Measurements from ENCODE around the gene KRTAP9-3. TPM values are rescaled to one million over a fixed set of nuclear protein-coding genes. Genes with fewer than 3 reads are reported as not detected.
A peak's percentile ranks its signal among the peaks of the same experiment; 100 is the strongest.
"Not testable (repeated sequence)": the region's sequence is repeated elsewhere in the genome, so short reads cannot be mapped to it uniquely, and the experiment has no call there.

Gene KRTAP9-3
- total and polyA plus RNA-seq, 5 experiments from 2014 or later, result not detected

DNA sequence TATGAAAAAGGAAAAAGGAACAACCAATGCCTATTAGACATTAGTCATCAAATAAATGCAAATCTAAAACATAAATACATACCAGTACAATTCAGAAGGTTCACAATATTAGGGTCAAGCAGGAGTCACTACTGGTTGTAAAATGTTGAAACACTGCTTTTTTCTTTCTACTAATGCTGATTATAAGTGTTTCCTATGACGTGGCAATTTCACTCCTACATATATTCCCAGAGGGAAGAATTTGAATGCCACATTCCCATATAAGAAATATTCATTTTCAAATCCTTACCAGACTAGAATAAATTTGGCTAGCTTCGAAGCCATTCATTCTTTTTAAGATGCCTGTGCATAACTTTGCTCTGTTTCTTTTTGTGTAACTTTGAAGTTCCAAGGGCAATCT, 8.4 kb upstream of the KRTAP9-3 start:
- H3K4me3 Mint-ChIP-seq, result no peak overlapping the region
- ATAC-seq (no peak), DNase-seq (no peak)
- H3K4me1 Mint-ChIP-seq, result peaks cover 0 to 11% (median 1%) of the 10 kb centered on the region in 4 donors
- peaks cover 0 to 8% (median 3%) of the 10 kb centered on the region in 5 donors for H3K27me3 Mint-ChIP-seq
- POLR2A ChIA-PET, result no interaction called here
- H3K9me3 Mint-ChIP-seq, result peaks cover 0 to 15% (median 6%) of the 10 kb centered on the region in 9 donors
- H3K36me3 Mint-ChIP-seq, result peaks cover 0 to 4% (median 4%) of the 10 kb centered on the region in 3 donors
- no peak overlapping the region for H3K27ac Mint-ChIP-seq

DNA sequence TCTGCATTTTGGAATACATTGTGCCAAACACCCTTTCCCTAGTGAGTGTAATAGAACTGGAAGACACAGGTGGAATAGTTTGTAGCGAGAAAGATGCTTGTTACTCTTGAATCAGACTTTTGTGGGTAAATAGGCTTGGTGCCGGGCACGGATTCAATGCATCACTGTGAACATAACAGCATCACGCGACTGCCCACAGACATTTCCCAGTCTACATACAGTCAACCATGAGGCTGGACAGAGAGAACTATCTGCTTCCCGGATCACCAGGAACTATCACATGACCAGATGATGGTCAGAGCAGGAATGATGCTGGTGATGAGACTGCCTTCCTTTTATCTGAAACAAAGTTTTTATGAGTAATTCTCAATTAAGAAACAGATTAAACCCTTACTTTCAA, 6.2 kb upstream of the KRTAP9-3 start:
- POLR2A ChIA-PET, result no interaction called here
- Mint-ChIP-seq H3K27me3 (peaks cover 0 to 8% (median 3%) of the 10 kb centered on the region in 5 donors), H3K36me3 (no peaks in the 10 kb centered on the region), H3K27ac (peak overlapping the region in 1 of 10 donors; percentile 27), H3K4me3 (no peak overlapping the region), H3K9me3 (peaks cover 0 to 9% (median 0%) of the 10 kb centered on the region in 9 donors), H3K4me1 (peaks cover 4 to 27% (median 10%) of the 10 kb centered on the region in 4 donors)
- DNase-seq, result no peak
- ATAC-seq, result no peak

DNA sequence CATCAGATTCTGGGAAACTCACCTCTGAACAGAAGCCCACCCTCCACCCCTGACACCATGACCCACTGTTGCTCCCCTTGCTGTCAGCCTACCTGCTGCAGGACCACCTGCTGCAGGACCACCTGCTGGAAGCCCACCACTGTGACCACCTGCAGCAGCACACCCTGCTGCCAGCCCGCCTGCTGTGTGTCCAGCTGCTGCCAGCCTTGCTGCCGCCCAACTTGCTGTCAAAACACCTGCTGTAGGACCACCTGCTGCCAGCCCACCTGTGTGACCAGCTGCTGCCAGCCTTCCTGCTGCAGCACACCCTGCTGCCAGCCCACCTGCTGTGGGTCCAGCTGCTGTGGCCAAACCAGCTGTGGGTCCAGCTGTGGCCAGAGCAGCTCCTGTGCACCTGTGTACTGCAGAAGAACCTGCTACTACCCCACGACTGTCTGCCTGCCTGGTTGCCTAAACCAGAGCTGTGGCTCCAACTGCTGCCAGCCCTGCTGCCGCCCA, 5.6 kb upstream of the KRTAP9-3 start, which contains the start of gene KRTAP9-2:
TSS of gene KRTAP9-2 (plus strand) at position 51 of the 498 bp plus-strand sequence. CDS start at position 58, 7 bp downstream.
- Mint-ChIP-seq H3K27ac (peak within 1 kb of the TSS in 1 of 10 donors; percentile 27), H3K4me1 (peaks cover 4 to 23% (median 9%) of the 10 kb centered on the region in 4 donors)
- H3K9me3 Mint-ChIP-seq, POLR2A ChIA-PET, ATAC-seq, DNase-seq, H3K36me3 Mint-ChIP-seq, H3K27me3 Mint-ChIP-seq, H3K4me3 Mint-ChIP-seq: not testable (repeated sequence)

DNA sequence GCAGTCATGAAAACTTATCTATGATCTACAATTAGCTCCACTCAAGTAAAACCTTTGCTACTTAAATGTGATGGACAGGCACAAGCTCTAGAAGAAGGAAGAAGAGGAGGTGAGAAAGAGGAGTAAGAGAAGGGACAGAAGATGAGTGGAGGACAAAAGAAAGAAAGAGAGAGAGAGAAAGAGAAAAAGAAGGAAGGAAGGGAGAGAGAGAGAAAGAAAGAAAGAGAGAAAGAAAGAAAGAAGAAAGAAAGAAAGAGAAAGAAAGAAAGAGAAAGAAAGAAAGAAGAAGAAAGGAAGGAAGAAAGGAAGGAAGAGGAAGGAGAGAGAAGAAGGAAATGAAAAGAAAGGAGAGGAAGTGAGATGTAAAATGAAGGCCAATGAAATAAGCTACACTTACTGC, 2.2 kb upstream of the KRTAP9-3 start:
- Mint-ChIP-seq H3K9me3 (peaks cover 0 to 9% (median 0%) of the 10 kb centered on the region in 9 donors), H3K4me1 (peaks cover 4 to 16% (median 10%) of the 10 kb centered on the region in 4 donors), H3K27me3 (peaks cover 0 to 7% (median 4%) of the 10 kb centered on the region in 5 donors), H3K36me3 (no peaks in the 10 kb centered on the region), H3K4me3 (no peak overlapping the region), H3K27ac (peak overlapping the region in 4 of 10 donors; percentile 10 to 52 (median 28))
- DNase-seq (no peak), ATAC-seq (no peak)
- POLR2A ChIA-PET, result no interaction called here

DNA sequence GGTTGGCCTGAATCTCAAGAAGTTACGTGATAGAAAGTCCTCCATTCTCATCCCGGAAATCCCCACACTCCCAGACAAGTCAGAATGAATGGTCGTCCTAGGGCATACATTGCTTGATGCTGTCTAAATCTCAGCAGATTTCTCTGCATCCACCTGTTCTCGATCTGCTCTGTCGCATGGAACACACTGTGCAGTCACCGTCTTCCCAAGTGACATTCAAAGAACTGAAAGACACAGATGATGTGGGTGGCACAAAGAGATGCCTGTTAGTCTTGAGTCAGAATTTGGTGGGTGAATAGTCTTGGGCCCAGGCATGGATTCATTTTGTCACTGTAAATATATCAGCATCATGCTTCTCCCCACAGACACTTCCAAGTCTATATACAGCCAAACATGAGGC, 518 bp upstream of the KRTAP9-3 start:
- H3K27ac Mint-ChIP-seq, result peak overlapping the region in 2 of 10 donors; percentile 35 to 41
- peaks cover 3 to 10% (median 5%) of the 10 kb centered on the region in 5 donors for H3K27me3 Mint-ChIP-seq
- POLR2A ChIA-PET, result no interaction called here
- H3K4me1 Mint-ChIP-seq, result peaks cover 4 to 16% (median 11%) of the 10 kb centered on the region in 4 donors
- H3K9me3 Mint-ChIP-seq, result peaks cover 0 to 9% (median 0%) of the 10 kb centered on the region in 9 donors
- H3K36me3 Mint-ChIP-seq, result no peaks in the 10 kb centered on the region
- ATAC-seq (no peak), DNase-seq (no peak)
- H3K4me3 Mint-ChIP-seq, result no peak overlapping the region

DNA sequence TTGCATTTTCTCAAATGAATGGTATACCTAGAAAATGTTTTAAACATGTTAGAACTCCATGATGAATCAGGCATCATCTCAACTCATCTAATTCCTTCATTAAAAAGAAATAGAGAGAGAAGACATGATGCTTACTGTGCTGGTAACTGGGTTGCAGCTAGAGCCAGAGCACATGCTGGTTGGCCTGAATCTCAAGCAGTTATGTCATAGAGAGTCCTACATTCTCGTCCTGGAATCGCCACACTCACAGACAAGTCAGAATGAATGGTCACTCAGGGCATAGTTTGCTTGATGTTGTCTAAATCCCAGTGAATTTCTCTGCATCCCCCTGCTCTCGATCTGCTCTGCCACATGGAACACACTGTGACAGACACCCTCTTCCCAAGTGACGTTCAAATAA, 4.9 kb downstream of the KRTAP9-3 start:
- POLR2A ChIA-PET, H3K27ac Mint-ChIP-seq, H3K4me1 Mint-ChIP-seq, H3K4me3 Mint-ChIP-seq, ATAC-seq, H3K36me3 Mint-ChIP-seq, DNase-seq, H3K27me3 Mint-ChIP-seq: not testable (repeated sequence)
- peaks cover 0 to 10% (median 3%) of the 10 kb centered on the region in 9 donors for H3K9me3 Mint-ChIP-seq

DNA sequence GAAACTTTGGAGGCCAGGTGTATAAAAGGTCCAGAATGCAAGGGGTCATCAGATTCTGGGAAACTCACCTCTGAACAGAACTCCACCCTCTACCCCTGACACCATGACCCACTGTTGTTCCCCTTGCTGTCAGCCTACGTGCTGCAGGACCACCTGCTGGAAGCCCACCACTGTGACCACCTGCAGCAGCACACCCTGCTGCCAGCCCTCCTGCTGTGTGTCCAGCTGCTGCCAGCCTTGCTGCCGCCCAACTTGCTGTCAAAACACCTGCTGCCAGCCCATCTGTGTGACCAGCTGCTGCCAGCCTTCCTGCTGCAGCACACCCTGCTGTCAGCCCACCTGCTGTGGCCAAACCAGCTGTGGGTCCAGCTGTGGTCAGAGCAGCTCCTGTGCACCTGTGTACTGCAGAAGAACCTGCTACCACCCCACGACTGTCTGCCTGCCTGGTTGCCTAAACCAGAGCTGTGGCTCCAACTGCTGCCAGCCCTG, 5.7 kb downstream of the KRTAP9-3 start, which contains the start of gene KRTAP9-8:
TSS of gene KRTAP9-8 (plus strand) at position 51 of the 489 bp plus-strand sequence. CDS start at position 104, 53 bp downstream.
- DNase-seq, POLR2A ChIA-PET, H3K27me3 Mint-ChIP-seq, H3K4me1 Mint-ChIP-seq, H3K4me3 Mint-ChIP-seq, ATAC-seq, H3K36me3 Mint-ChIP-seq: not testable (repeated sequence)
- Mint-ChIP-seq H3K27ac (peak within 1 kb of the TSS in 1 of 10 donors; percentile 33), H3K9me3 (peaks cover 0 to 19% (median 4%) of the 10 kb centered on the region in 9 donors)

DNA sequence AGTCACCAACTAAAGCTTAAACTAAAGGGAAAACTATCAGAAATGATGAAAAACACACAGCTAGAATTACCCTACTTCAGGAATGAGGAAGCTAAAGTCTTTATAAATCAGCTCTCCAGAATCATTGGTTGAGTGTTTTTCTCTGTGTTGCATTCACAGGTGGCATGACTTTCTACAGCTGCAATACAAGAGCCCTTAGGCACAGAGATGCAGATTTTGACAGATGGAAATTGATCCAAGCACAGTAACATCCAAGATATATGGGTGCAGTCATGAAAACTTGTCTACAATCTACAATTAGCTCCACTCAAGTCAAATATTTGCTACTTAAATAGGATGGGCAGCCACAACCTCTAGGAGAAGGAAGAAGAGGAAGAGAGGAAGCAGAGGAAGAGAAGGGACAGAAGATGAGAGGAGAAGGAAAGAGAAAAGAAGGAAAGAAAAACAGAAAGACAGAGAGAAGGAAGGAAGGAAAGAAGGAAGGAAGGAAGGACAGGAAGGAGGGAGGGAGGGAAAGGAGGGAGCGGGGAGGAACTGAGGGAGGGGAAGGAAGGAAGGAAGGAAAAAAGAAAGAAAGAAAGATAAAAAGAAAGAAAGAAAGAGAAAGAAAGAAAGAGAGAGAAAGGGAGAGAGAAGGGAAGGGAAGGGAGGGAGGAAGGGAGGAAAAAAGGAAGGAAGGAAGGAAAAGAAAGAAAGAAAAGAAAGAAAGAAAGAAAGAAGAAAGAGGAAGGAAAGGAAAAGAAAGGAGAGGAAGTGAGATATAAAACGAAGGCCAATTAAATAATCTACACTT, 14.9 kb downstream of the KRTAP9-3 start:
- Mint-ChIP-seq H3K27ac (peak overlapping the region in 1 of 10 donors; percentile 64), H3K4me1 (peaks cover 2 to 14% (median 11%) of the 10 kb centered on the region in 4 donors)
- H3K27me3 Mint-ChIP-seq, H3K4me3 Mint-ChIP-seq, H3K9me3 Mint-ChIP-seq, ATAC-seq, DNase-seq, H3K36me3 Mint-ChIP-seq, POLR2A ChIA-PET: not testable (repeated sequence)

DNA sequence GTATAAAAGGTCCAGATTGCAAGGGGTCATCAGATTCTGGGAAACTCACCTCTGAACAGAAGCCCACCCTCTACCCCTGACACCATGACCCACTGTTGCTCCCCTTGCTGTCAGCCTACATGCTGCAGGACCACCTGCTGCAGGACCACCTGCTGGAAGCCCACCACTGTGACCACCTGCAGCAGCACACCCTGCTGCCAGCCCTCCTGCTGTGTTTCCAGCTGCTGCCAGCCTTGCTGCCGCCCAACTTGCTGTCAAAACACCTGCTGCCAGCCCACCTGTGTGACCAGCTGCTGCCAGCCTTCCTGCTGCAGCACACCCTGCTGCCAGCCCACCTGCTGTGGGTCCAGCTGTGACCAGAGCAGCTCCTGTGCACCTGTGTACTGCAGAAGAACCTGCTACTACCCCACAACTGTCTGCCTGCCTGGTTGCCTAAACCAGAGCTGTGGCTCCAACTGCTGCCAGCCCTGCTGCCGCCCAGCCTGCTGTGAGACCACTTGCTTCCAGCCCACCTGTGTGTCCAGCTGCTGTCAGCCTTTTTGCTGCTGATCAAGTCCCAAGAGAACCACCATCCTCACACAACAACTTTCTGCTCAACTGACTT, 17.5 kb downstream of the KRTAP9-3 start, which contains the start of gene KRTAP9-4:
TSS of gene KRTAP9-4 (plus strand) at position 51 of the 604 bp plus-strand sequence. CDS start at position 85, 34 bp downstream.
- H3K27me3 Mint-ChIP-seq, H3K4me3 Mint-ChIP-seq, H3K9me3 Mint-ChIP-seq, POLR2A ChIA-PET, ATAC-seq, DNase-seq, H3K36me3 Mint-ChIP-seq: not testable (repeated sequence)
- Mint-ChIP-seq H3K27ac (peak within 1 kb of the TSS in 2 of 10 donors; percentile 13 to 37), H3K4me1 (peaks cover 5 to 25% (median 13%) of the 10 kb centered on the region in 4 donors)

DNA sequence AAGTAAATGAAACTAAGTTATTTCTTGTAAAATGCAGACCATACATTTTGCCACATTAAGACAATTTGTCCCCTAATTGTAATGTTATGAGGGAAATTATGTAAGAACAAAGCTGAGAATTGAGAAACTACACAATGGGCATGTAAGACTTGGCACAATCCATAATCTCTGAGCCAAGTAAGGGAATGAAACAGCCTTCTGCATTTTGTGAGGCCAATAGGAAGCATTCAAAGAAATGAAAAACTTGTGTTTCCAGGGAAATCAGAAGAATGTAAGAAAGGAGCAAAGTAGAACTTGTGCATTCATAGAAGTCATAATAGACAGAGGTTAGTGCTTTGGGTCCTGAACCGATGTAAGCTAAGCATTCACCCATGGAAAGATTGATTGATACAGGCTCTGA, 19.0 kb downstream of the KRTAP9-3 start:
- no peak for DNase-seq
- Mint-ChIP-seq H3K4me1 (peaks cover 5 to 25% (median 13%) of the 10 kb centered on the region in 4 donors), H3K36me3 (no peaks in the 10 kb centered on the region)

DNA sequence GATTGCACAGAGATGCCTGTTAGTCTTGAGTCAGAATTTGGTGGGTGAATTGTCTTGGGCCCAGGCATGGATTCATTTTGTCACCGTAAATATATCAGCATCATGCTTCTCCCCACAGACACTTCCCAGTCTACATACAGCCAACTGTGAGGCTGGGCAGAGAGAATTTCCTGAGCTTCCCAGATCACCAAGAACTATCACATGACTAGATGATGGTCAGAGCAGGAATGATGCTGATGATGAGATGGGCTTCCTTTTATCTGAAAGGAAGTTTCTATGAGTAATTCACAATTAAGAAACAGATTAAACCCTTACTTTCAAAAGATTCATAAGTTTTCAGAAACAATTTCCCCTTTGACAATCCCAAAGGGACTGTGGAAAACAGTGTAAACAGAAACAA, 22.6 kb downstream of the KRTAP9-3 start:
- POLR2A ChIA-PET, result no interaction called here
- Mint-ChIP-seq H3K27ac (no peak overlapping the region), H3K4me1 (peaks cover 5 to 20% (median 7%) of the 10 kb centered on the region in 4 donors), H3K27me3 (peaks cover 0 to 25% (median 2%) of the 10 kb centered on the region in 5 donors), H3K4me3 (no peak overlapping the region), H3K9me3 (no peaks in the 10 kb centered on the region), H3K36me3 (no peaks in the 10 kb centered on the region)
- no peak for ATAC-seq
- DNase-seq, result no peak

More for the DNA sequence above, 19.0 kb downstream of the KRTAP9-3 start:
- Mint-ChIP-seq H3K27me3 (peaks cover 0 to 7% (median 0%) of the 10 kb centered on the region in 5 donors), H3K9me3 (no peaks in the 10 kb centered on the region), H3K4me3 (no peak overlapping the region), H3K27ac (peak overlapping the region in 1 of 10 donors; percentile 43)
- ATAC-seq, result no peak
- POLR2A ChIA-PET, result no interaction called here

DNA sequence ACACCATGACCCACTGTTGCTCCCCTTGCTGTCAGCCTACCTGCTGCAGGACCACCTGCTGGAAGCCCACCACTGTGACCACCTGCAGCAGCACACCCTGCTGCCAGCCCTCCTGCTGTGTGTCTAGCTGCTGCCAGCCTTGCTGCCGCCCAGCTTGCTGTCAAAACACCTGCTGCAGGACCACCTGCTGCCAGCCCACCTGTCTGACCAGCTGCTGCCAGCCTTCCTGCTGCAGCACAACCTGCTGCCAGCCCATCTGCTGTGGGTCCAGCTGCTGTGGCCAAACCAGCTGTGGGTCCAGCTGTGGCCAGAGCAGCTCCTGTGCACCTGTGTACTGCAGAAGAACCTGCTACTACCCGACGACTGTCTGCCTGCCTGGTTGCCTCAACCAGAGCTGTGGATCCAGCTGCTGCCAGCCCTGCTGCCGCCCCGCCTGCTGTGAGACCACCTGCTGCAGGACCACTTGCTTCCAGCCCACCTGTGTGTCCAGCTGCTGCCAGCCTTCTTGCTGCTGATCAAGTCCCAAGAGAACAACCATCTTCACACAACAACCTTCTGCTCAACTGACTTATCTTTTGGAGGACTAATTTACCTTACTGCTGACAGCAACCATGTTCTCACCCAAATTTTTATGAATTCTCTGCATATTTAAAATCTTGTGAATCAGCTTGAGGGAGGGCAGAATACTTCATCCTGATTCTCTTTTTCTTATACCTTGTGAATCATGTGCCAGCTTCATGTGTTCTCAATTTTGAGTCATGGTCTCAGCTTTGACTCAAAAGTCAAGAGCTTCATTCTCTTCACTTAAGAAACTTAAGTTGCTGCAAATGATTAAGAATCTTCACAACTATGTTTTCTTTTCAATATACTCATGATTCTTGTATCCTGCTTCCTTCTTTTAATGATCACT, 23.4 kb downstream of the KRTAP9-3 start, which contains the start of gene KRTAP9-9:
TSS of gene KRTAP9-9 (plus strand) at position 4 of the 910 bp plus-strand sequence.
- Mint-ChIP-seq H3K27me3 (peaks cover 0 to 27% (median 2%) of the 10 kb centered on the region in 5 donors), H3K4me1 (peaks cover 2 to 20% (median 8%) of the 10 kb centered on the region in 4 donors)

More for the DNA sequence above, 23.4 kb downstream of the KRTAP9-3 start, which contains the start of gene KRTAP9-9:
- ATAC-seq, POLR2A ChIA-PET, H3K9me3 Mint-ChIP-seq, H3K4me3 Mint-ChIP-seq, H3K36me3 Mint-ChIP-seq, DNase-seq: not testable (repeated sequence)
- peak within 1 kb of the TSS in 1 of 10 donors; percentile 60 for H3K27ac Mint-ChIP-seq
